Measurements from ENCODE around the gene NKX2-4.
"Not testable (repeated sequence)": the region's sequence is repeated elsewhere in the genome, so short reads cannot be mapped to it uniquely, and the experiment has no call there.

NKX2-4 gene

GRCh38 chr20:21397341-21398108 is at the start of gene NKX2-4:
Gene NKX2-4, minus strand, starts transcription at chr20:21397526. Its CDS starts 127 bp downstream, at chr20:21397399.
- peaks cover 77% of the 10 kb centered on the region for H3K27me3 Mint-ChIP-seq
- ATAC-seq (replicated peaks; ENCODE audit: extremely low read depth, poor library complexity, severe bottlenecking), result no peak
- H3K36me3 Mint-ChIP-seq (ENCODE audit: insufficient read depth), result peaks cover 5% of the 10 kb centered on the region

GRCh38 chr20:21437816-21438215 is 40.5 kb upstream of the NKX2-4 start:
- Mint-ChIP-seq H3K4me3 (no peak overlapping the region), H3K9me3 (no peaks in the 10 kb centered on the region), H3K36me3 (ENCODE audit: insufficient read depth) (peaks cover under 1% of the 10 kb centered on the region), H3K27me3 (peaks cover 64% of the 10 kb centered on the region), H3K4me1 (no peaks in the 10 kb centered on the region), H3K27ac (ENCODE audit: low read depth) (no peak overlapping the region)
- ATAC-seq (replicated peaks; ENCODE audit: extremely low read depth, poor library complexity, severe bottlenecking) (no peak), DNase-seq (ENCODE audit: low spot score in 2 of 2) (no peak)

More at GRCh38 chr20:21397341-21398108, at the start of gene NKX2-4:
- peaks cover 12% of the 10 kb centered on the region for H3K4me1 Mint-ChIP-seq
- H3K4me3 Mint-ChIP-seq, result peak within 1 kb of the TSS; percentile 52
- H3K27ac Mint-ChIP-seq (ENCODE audit: low read depth), result no peak within 1 kb of the TSS
- H3K9me3 Mint-ChIP-seq, result no peaks in the 10 kb centered on the region
- no peak for DNase-seq (ENCODE audit: low spot score in 2 of 2)

GRCh38 chr20:21437248-21437647 is 39.9 kb upstream of the NKX2-4 start:
- DNase-seq (ENCODE audit: low spot score in 2 of 2), result no peak
- no peaks in the 10 kb centered on the region for H3K9me3 Mint-ChIP-seq
- peaks cover 70% of the 10 kb centered on the region for H3K27me3 Mint-ChIP-seq
- no peak overlapping the region for H3K4me3 Mint-ChIP-seq
- ATAC-seq (replicated peaks; ENCODE audit: extremely low read depth, poor library complexity, severe bottlenecking), result no peak
- H3K4me1 Mint-ChIP-seq, result no peaks in the 10 kb centered on the region
- H3K36me3 Mint-ChIP-seq (ENCODE audit: insufficient read depth), result peaks cover 1% of the 10 kb centered on the region
- H3K27ac Mint-ChIP-seq (ENCODE audit: low read depth), result no peak overlapping the region

GRCh38 chr20:21436205-21436604 is 38.9 kb upstream of the NKX2-4 start:
- no peak for ATAC-seq (replicated peaks; ENCODE audit: extremely low read depth, poor library complexity, severe bottlenecking)
- Mint-ChIP-seq H3K4me3 (no peak overlapping the region), H3K4me1 (no peaks in the 10 kb centered on the region), H3K27me3 (peaks cover 67% of the 10 kb centered on the region), H3K27ac (ENCODE audit: low read depth) (no peak overlapping the region), H3K9me3 (no peaks in the 10 kb centered on the region), H3K36me3 (ENCODE audit: insufficient read depth) (peaks cover 1% of the 10 kb centered on the region)
- DNase-seq (ENCODE audit: low spot score in 2 of 2), result no peak

GRCh38 chr20:21435576-21435975 is 38.2 kb upstream of the NKX2-4 start:
- DNase-seq (ENCODE audit: low spot score in 2 of 2) (no peak), ATAC-seq (replicated peaks; ENCODE audit: extremely low read depth, poor library complexity, severe bottlenecking) (no peak)
- Mint-ChIP-seq H3K4me3 (no peak overlapping the region), H3K36me3 (ENCODE audit: insufficient read depth) (peaks cover 1% of the 10 kb centered on the region), H3K27ac (ENCODE audit: low read depth) (no peak overlapping the region), H3K27me3 (peaks cover 62% of the 10 kb centered on the region), H3K9me3 (no peaks in the 10 kb centered on the region), H3K4me1 (no peaks in the 10 kb centered on the region)

GRCh38 chr20:21433329-21433890 is 36.1 kb upstream of the NKX2-4 start:
- no peak for ATAC-seq (replicated peaks; ENCODE audit: extremely low read depth, poor library complexity, severe bottlenecking)
- H3K4me3 Mint-ChIP-seq, result no peak overlapping the region
- H3K27ac Mint-ChIP-seq (ENCODE audit: low read depth), result no peak overlapping the region
- no peaks in the 10 kb centered on the region for H3K9me3 Mint-ChIP-seq
- DNase-seq (ENCODE audit: low spot score in 2 of 2), result no peak
- H3K27me3 Mint-ChIP-seq, result peaks cover 68% of the 10 kb centered on the region
- peaks cover 1% of the 10 kb centered on the region for H3K36me3 Mint-ChIP-seq (ENCODE audit: insufficient read depth)
- no peaks in the 10 kb centered on the region for H3K4me1 Mint-ChIP-seq

GRCh38 chr20:21432911-21433310 is 35.6 kb upstream of the NKX2-4 start:
- Mint-ChIP-seq H3K4me3 (no peak overlapping the region), H3K4me1 (no peaks in the 10 kb centered on the region), H3K9me3 (no peaks in the 10 kb centered on the region), H3K27me3 (peaks cover 73% of the 10 kb centered on the region), H3K36me3 (ENCODE audit: insufficient read depth) (peaks cover 1% of the 10 kb centered on the region), H3K27ac (ENCODE audit: low read depth) (no peak overlapping the region)
- ATAC-seq (replicated peaks; ENCODE audit: extremely low read depth, poor library complexity, severe bottlenecking) (no peak), DNase-seq (ENCODE audit: low spot score in 2 of 2) (no peak)

GRCh38 chr20:21430020-21430419 is 32.7 kb upstream of the NKX2-4 start:
- Mint-ChIP-seq H3K9me3 (peaks cover 14% of the 10 kb centered on the region), H3K27me3 (peaks cover 55% of the 10 kb centered on the region), H3K4me3 (no peak overlapping the region), H3K27ac (ENCODE audit: low read depth) (no peak overlapping the region), H3K36me3 (ENCODE audit: insufficient read depth) (peaks cover 1% of the 10 kb centered on the region), H3K4me1 (no peaks in the 10 kb centered on the region)
- ATAC-seq (replicated peaks; ENCODE audit: extremely low read depth, poor library complexity, severe bottlenecking) (no peak), DNase-seq (ENCODE audit: low spot score in 2 of 2) (no peak)

GRCh38 chr20:21424846-21425245 is 27.5 kb upstream of the NKX2-4 start:
- ATAC-seq (replicated peaks; ENCODE audit: extremely low read depth, poor library complexity, severe bottlenecking) (no peak), DNase-seq (ENCODE audit: low spot score in 2 of 2) (no peak)
- peaks cover 31% of the 10 kb centered on the region for H3K27me3 Mint-ChIP-seq
- H3K4me3 Mint-ChIP-seq, result no peak overlapping the region
- H3K36me3 Mint-ChIP-seq (ENCODE audit: insufficient read depth), result no peaks in the 10 kb centered on the region
- H3K9me3 Mint-ChIP-seq, result peaks cover 47% of the 10 kb centered on the region
- no peaks in the 10 kb centered on the region for H3K4me1 Mint-ChIP-seq
- H3K27ac Mint-ChIP-seq (ENCODE audit: low read depth), result no peak overlapping the region

GRCh38 chr20:21423712-21424111 is 26.4 kb upstream of the NKX2-4 start:
- peaks cover 47% of the 10 kb centered on the region for H3K9me3 Mint-ChIP-seq
- ATAC-seq (replicated peaks; ENCODE audit: extremely low read depth, poor library complexity, severe bottlenecking), result not testable (repeated sequence)

GRCh38 chr20:21421601-21422236 is 24.4 kb upstream of the NKX2-4 start:
- Mint-ChIP-seq H3K36me3 (ENCODE audit: insufficient read depth) (no peaks in the 10 kb centered on the region), H3K9me3 (peaks cover 47% of the 10 kb centered on the region), H3K4me1 (no peaks in the 10 kb centered on the region), H3K27me3 (peaks cover 27% of the 10 kb centered on the region), H3K27ac (ENCODE audit: low read depth) (no peak overlapping the region), H3K4me3 (no peak overlapping the region)
- DNase-seq (ENCODE audit: low spot score in 2 of 2), result no peak
- ATAC-seq (replicated peaks; ENCODE audit: extremely low read depth, poor library complexity, severe bottlenecking), result no peak

More at GRCh38 chr20:21423712-21424111, 26.4 kb upstream of the NKX2-4 start:
- not testable (repeated sequence) for H3K36me3 Mint-ChIP-seq (ENCODE audit: insufficient read depth); H3K27ac Mint-ChIP-seq (ENCODE audit: low read depth); H3K4me1 Mint-ChIP-seq; DNase-seq (ENCODE audit: low spot score in 2 of 2); H3K4me3 Mint-ChIP-seq
- peaks cover 25% of the 10 kb centered on the region for H3K27me3 Mint-ChIP-seq

GRCh38 chr20:21419147-21419546 is 21.8 kb upstream of the NKX2-4 start:
- peaks cover 31% of the 10 kb centered on the region for H3K9me3 Mint-ChIP-seq

GRCh38 chr20:21413996-21414395 is 16.7 kb upstream of the NKX2-4 start:
- H3K27ac Mint-ChIP-seq (ENCODE audit: low read depth); H3K4me3 Mint-ChIP-seq; DNase-seq (ENCODE audit: low spot score in 2 of 2); H3K4me1 Mint-ChIP-seq; ATAC-seq (replicated peaks; ENCODE audit: extremely low read depth, poor library complexity, severe bottlenecking); H3K9me3 Mint-ChIP-seq; H3K36me3 Mint-ChIP-seq (ENCODE audit: insufficient read depth): not testable (repeated sequence)
- peaks cover 78% of the 10 kb centered on the region for H3K27me3 Mint-ChIP-seq

More at GRCh38 chr20:21419147-21419546, 21.8 kb upstream of the NKX2-4 start:
- not testable (repeated sequence) for H3K4me3 Mint-ChIP-seq; DNase-seq (ENCODE audit: low spot score in 2 of 2); H3K27ac Mint-ChIP-seq (ENCODE audit: low read depth); H3K4me1 Mint-ChIP-seq; ATAC-seq (replicated peaks; ENCODE audit: extremely low read depth, poor library complexity, severe bottlenecking); H3K36me3 Mint-ChIP-seq (ENCODE audit: insufficient read depth)
- H3K27me3 Mint-ChIP-seq, result peaks cover 50% of the 10 kb centered on the region

Measured in central memory CD8-positive, alpha-beta T cell (primary cell).